IMR-90 (cell line): ENCODE results near the gene SLPI. TPM values are rescaled to one million over a fixed set of nuclear protein-coding genes. Genes with fewer than 3 reads are reported as not detected.

Experiments used
- ATAC-seq: fragments of 200-7000 bp; cut with Tn5 transposase; 2 replicates; pipeline ENCODE4 v1.9.1; 2020; ENCODE audit warnings: low read depth, mild to moderate bottlenecking, moderate library complexity
- BruUV-seq: library from RNA; stranded (reverse); fragments of 400-500 nt; replicated peaks from 2 replicates; lab custom pipeline; 2021; lab: Mats Ljungman, UMichigan
- CTCF ChIA-PET: fragments of 300-600 bp; formaldehyde crosslinking; extraction: SDS; loops from one replicate; lab custom pipeline; 2021; ENCODE audit warnings: antibody characterized with exemption; lab: Yijun Ruan, JAX
- POLR2A ChIA-PET: fragments of 300-600 bp; sonication (Branson Sonifier 250); formaldehyde crosslinking; loops from one replicate; lab custom pipeline; 2022; ENCODE audit warnings: antibody characterized with exemption; ENCODE audit not compliant: unreplicated experiment; lab: Charles Lee
- DNase-seq: peaks from one replicate; pipeline ENCODE4 v3.0.0; 2013
- H2AFZ ChIP-seq: replicated peaks from 2 replicates; pipeline ENCODE3; 2013; ENCODE audit warnings: low read length, mild to moderate bottlenecking; ENCODE audit not compliant: poor library complexity
- H2AK5ac ChIP-seq: 2 replicates; pipeline ENCODE4 v1.6.1; 2013; ENCODE audit warnings: low read depth, low read length, inconsistent platforms
- H2AK9ac ChIP-seq: replicated peaks from 2 replicates; pipeline ENCODE3; 2013; ENCODE audit warnings: mild to moderate bottlenecking, low read depth, low read length, moderate library complexity; ENCODE audit not compliant: poor library complexity
- H2BK120ac ChIP-seq: 2 replicates; pipeline ENCODE4 v1.6.1; 2013; ENCODE audit warnings: low read depth, low read length, inconsistent platforms
- H2BK15ac ChIP-seq: 3 replicates; pipeline ENCODE4 v1.6.1; 2013; ENCODE audit warnings: low read depth, low read length, inconsistent platforms
- H2BK20ac ChIP-seq: 2 replicates; pipeline ENCODE4 v1.6.1; 2013; ENCODE audit warnings: low read depth, mild to moderate bottlenecking, inconsistent platforms, low read length, moderate library complexity
- H2BK5ac ChIP-seq: 2 replicates; pipeline ENCODE4 v1.6.1; 2013; ENCODE audit warnings: mild to moderate bottlenecking, low read depth, low read length, inconsistent platforms; ENCODE audit not compliant: poor library complexity, severe bottlenecking
- H3K14ac ChIP-seq: replicated peaks from 2 replicates; pipeline ENCODE4 v1.6.1; 2013; ENCODE audit warnings: low read depth, low read length, inconsistent platforms
- H3K18ac ChIP-seq: 2 replicates; pipeline ENCODE4 v1.6.1; 2013; ENCODE audit warnings: low read depth, low read length, control low read depth
- H3K23ac ChIP-seq: 2 replicates; pipeline ENCODE4 v1.6.1; 2013; ENCODE audit warnings: low read depth, low read length, inconsistent platforms
- H3K27ac ChIP-seq: 2 replicates; pipeline ENCODE4 v1.5.1; 2013; ENCODE audit warnings: mild to moderate bottlenecking, control low read depth, low read length; ENCODE audit not compliant: insufficient read depth
- H3K27me3 ChIP-seq: 2 replicates; pipeline ENCODE4 v1.6.1; 2013; ENCODE audit warnings: low read length; ENCODE audit not compliant: control insufficient read depth, insufficient read depth
- H3K36me3 ChIP-seq: 2 replicates; pipeline ENCODE4 v1.6.1; 2013; ENCODE audit warnings: low read length, mixed read lengths; ENCODE audit not compliant: control insufficient read depth, insufficient read depth
- H3K4ac ChIP-seq: 2 replicates; pipeline ENCODE4 v1.6.1; 2013; ENCODE audit warnings: low read depth, low read length, inconsistent platforms
- H3K4me1 ChIP-seq: 2 replicates; pipeline ENCODE4 v1.6.1; 2013; ENCODE audit warnings: low read length, mixed read lengths; ENCODE audit not compliant: control insufficient read depth, insufficient read depth
- H3K4me2 ChIP-seq: 2 replicates; pipeline ENCODE4 v1.6.1; 2013; ENCODE audit warnings: low read depth, mild to moderate bottlenecking, control low read depth, low read length, moderate library complexity
- H3K4me3 ChIP-seq: 2 replicates; pipeline ENCODE4 v1.5.1; 2013; ENCODE audit warnings: low read depth, mild to moderate bottlenecking, control low read depth, low read length, moderate library complexity; ENCODE audit not compliant: insufficient read depth
- H3K56ac ChIP-seq: 2 replicates; pipeline ENCODE4 v1.6.1; 2013; ENCODE audit warnings: low read length, inconsistent platforms; ENCODE audit not compliant: insufficient read depth; ENCODE audit errors: extremely low read depth
- H3K79me1 ChIP-seq, 2 experiments: 2 replicates each; pipeline ENCODE4 v1.6.1; 2013; ENCODE audit warnings: low read length in 2 of 2, inconsistent platforms in 1 of 2, low read depth in 1 of 2
- H3K9ac ChIP-seq: 2 replicates; pipeline ENCODE4 v1.6.1; 2013; ENCODE audit warnings: low read depth, low read length, control low read depth
- H3K9me1 ChIP-seq: 2 replicates; pipeline ENCODE4 v1.6.1; 2013; ENCODE audit warnings: low read length, inconsistent platforms; ENCODE audit not compliant: insufficient read depth
- H3K9me3 ChIP-seq: 2 replicates; pipeline ENCODE4 v1.6.1; 2013; ENCODE audit warnings: low read length; ENCODE audit not compliant: control insufficient read depth, insufficient read depth
- H4K20me1 ChIP-seq: 2 replicates; pipeline ENCODE4 v1.6.1; 2013; ENCODE audit warnings: low read length, inconsistent platforms; ENCODE audit not compliant: insufficient read depth
- H4K5ac ChIP-seq: 2 replicates; pipeline ENCODE4 v1.6.1; 2013; ENCODE audit warnings: mild to moderate bottlenecking, low read depth, low read length, control low read depth
- H4K8ac ChIP-seq, 2 experiments: 2 replicates each; pipeline ENCODE4 v1.6.1; 2013; ENCODE audit warnings: low read depth in 2 of 2, low read length in 2 of 2, control low read depth in 1 of 2, inconsistent platforms in 1 of 2
- H4K91ac ChIP-seq: 2 replicates; pipeline ENCODE4 v1.6.1; 2013; ENCODE audit warnings: low read depth, low read length, inconsistent platforms; ENCODE audit not compliant: insufficient read depth
- CEBPB ChIP-seq: IDR thresholded peaks from 2 replicates; pipeline ENCODE4 v1.6.1; 2012; ENCODE audit warnings: low read depth, low read length, improper control_type of control experiment
- CHD1 ChIP-seq: IDR thresholded peaks from 2 replicates; pipeline ENCODE4 v1.6.1; 2012; ENCODE audit warnings: low read depth, low read length, improper control_type of control experiment
- MAFK ChIP-seq: IDR thresholded peaks from 2 replicates; pipeline ENCODE4 v1.6.1; 2012; ENCODE audit warnings: low read depth, low read length, improper control_type of control experiment
- NFE2L2 ChIP-seq: fragments of 150-350 bp; IDR thresholded peaks from 2 replicates; pipeline ENCODE4 v1.6.1; 2016; ENCODE audit warnings: low read depth, mild to moderate bottlenecking, low read length
- USF2 ChIP-seq: fragments of 150-350 bp; IDR thresholded peaks from 2 replicates; pipeline ENCODE4 v1.6.1; 2017; ENCODE audit warnings: mild to moderate bottlenecking, antibody characterized with exemption, low read length, low read depth
- WGBS, 2 experiments: methylation state at CpG; one replicate each; pipeline versions ENCODE4 v1.1.5 to v1.1.7; 2013; ENCODE audit warnings: missing lambda C conversion rate in 2 of 2; ENCODE audit not compliant: insufficient read length in 1 of 2; ENCODE audit errors: extremely low coverage in 2 of 2; 5-methylcytosine and 5-hydroxymethylcytosine counted together
- dilution Hi-C: fragments of 300-500 bp; cut with HindIII; formaldehyde crosslinking; loops from one replicate; pipeline ENCODE4 v1.14.3; 2018; ENCODE audit warnings: low sequenced_read_pairs; ENCODE audit not compliant: unreplicated experiment
- in situ Hi-C: fragments of 300-500 bp; cut with MboI; formaldehyde crosslinking; loops from 3 replicates; pipeline ENCODE4 v1.14.3; 2019; ENCODE audit warnings: low sequenced_read_pairs, inconsistent platforms, mixed read lengths
- intact Hi-C: fragments of 100-400 bp; cut with micrococcal nuclease; formaldehyde crosslinking; loops from 2 replicates; pipeline ENCODE4 v1.10.0; 2022
- polyA plus RNA-seq, 3 experiments: library from polyadenylated mRNA; depleted of rRNA; stranded (reverse); fragments of >200 nt; gene quantifications; 2 replicates each; pipeline ENCODE4 v1.2.3, GENCODE V29; 2012; ENCODE audit warnings: low replicate concordance in 1 of 3
- total RNA-seq: library from RNA; depleted of rRNA; stranded (reverse); fragments of >200 nt; gene quantifications from 2 replicates; pipeline ENCODE4 v1.2.3, GENCODE V29; 2012

SLPI gene
- total and polyA plus RNA-seq, 2 of the 4 experiments (the other 2 are of a cell fraction), result not detected

GRCh38 chr20:45279992-45280391, 25.6 kb upstream of the SLPI start:
- intact Hi-C loops (loop anchor here (10.0 kb wide), 1 partner anchor 155 kb away; the partner anchor contains the start of gene WFDC12), in situ Hi-C loops (loop anchor here (10.0 to 25.0 kb wide), 2 partner anchors 168 to 265 kb away; partner anchors contain the start of genes KCNS1, WFDC12 and WFDC5), dilution Hi-C loops (no loop called here)
- Histone ChIP-seq H4K91ac (no peak overlapping the region), H3K56ac (no peak overlapping the region), H2BK20ac (no peak overlapping the region), H2BK5ac (no peak overlapping the region), H3K23ac (no peak overlapping the region), H4K8ac (no peak overlapping the region), H2BK15ac (no peak overlapping the region), H2BK120ac (no peak overlapping the region), H3K27me3 (peaks cover 22% of the 10 kb centered on the region), H3K4me1 (no peaks in the 10 kb centered on the region), H4K20me1 (no peaks in the 10 kb centered on the region), H2AFZ (no peak overlapping the region), H3K9me1 (no peaks in the 10 kb centered on the region), H3K36me3 (no peaks in the 10 kb centered on the region), H3K27ac (no peak overlapping the region), H3K9me3 (no peaks in the 10 kb centered on the region), H3K4ac (no peak overlapping the region), H3K9ac (no peak overlapping the region), H2AK9ac (no peak overlapping the region), H3K18ac (no peak overlapping the region), H3K79me1 (no peaks in the 10 kb centered on the region), H2AK5ac (no peak overlapping the region), H3K4me2 (no peak overlapping the region), H4K5ac (no peak overlapping the region), H3K14ac (no peak overlapping the region), H3K4me3 (no peak overlapping the region)
- ATAC-seq (no peak), DNase-seq (no peak)
- WGBS, 2 experiments, result no CpG with 5 or more reads among the region's 1 CpG
- no TSS peak for BruUV-seq
- POLR2A ChIA-PET, result no interaction called here
- TF ChIP-seq NFE2L2, result no peak
- TF ChIP-seq USF2, result no peak
- no peak for TF ChIP-seq CEBPB
- TF ChIP-seq CHD1, result no peak
- TF ChIP-seq MAFK, result no peak
- CTCF ChIA-PET, result interaction anchor here (0.6 kb wide), 1 partner anchor 14 kb away, joined by 4 read pairs; no protein-coding TSS in a partner anchor
